GM19397 (cell line): ENCODE measurements around the gene BHLHE23.
"Not testable (repeated sequence)": the region's sequence is repeated elsewhere in the genome, so short reads cannot be mapped to it uniquely, and the experiment has no call there.

Experiments
- ATAC-seq: cut with Tn5 transposase; IDR thresholded peaks from one replicate; pipeline ENCODE4 v1.9.1; 2021; ENCODE audit warnings: mild to moderate bottlenecking, moderate library complexity; ENCODE audit not compliant: unreplicated experiment

Gene BHLHE23

DNA sequence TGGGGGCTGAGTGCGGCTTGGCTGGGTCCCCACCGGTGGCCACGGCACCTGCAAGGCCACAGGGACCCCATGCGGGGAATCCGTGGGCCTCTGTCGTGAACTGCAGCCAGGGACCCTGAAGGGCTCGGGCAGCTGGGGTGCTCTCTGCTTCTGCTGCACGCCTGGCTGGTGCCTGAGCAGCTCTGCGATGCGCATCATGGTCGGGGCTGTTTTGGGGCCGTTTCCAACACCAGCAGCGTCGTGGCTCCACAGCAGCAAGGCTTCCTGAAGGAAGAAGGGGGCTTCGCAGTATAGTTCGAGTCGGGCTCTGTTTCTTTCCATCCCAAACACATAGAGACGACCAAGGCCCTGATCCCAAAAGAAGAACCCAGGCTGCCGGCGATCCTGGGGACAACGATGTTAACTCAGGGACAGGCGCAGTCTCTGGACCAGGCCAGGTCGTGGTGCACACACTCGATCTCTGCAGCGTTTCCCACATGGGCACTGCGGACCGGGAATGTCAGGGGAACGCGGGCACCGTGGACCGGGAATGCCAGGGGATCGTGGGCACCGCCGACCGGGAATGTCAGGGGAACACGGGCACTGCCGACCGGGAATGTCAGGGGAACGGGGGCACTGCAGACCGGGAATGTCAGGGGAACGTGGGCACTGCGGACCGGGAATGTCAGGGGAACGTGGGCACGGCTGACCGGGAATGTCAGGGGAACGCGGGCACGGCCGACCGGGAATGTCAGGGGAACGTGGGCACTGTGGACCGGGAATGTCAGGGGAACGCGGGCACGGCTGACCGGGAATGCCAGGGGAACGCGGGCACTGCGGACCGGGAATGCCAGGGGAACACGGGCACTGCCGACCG lies 36.8 kb upstream of the BHLHE23 start:
- no peak for ATAC-seq

- peak; percentile 53 for ATAC-seq
These were observed 35.8 kb upstream of the BHLHE23 start for GRCh38 chr20:63042448-63043071.

DNA sequence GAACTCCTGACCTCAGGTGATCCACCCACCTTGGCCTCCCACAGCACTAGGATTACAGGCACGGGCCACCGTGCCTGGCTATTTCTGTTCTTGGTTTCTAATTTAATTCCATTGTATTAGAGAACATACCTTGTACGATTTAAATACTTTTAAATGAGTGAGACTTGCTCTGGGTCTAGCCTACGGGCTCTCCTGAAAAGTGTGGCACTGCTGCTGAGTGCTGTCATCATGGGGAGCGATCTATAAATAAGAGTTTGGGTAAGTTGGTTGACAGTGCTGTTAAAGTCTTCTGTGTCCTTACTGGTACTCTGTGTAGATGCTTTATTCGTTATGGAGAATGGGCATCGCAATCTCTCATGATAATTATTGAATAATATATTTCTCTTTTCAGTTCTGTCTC lies 35.0 kb upstream of the BHLHE23 start:
- ATAC-seq: no peak

GRCh38 chr20:63037669-63038268 lies 31.0 kb upstream of the BHLHE23 start:
- ATAC-seq: no peak

DNA sequence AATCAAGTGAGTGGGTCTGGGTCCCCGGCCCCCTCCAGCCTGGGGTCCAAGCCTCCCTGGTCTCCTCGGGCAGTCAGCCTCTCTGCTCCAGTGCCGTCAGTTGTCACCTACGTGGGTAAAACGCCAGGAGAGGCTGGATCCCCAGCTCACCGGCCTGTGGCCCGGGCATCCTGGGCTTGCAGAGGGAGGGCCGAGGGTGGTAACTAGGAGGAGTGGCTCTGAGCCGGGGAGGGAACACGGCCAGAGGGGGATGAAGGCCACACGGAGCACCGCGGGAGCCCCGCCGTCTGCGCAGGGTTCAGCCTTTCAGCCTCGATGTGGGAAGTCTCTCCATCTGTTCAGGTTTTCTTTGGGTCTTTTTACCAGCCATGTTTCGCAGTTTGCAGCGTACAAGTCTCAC lies 29.5 kb upstream of the BHLHE23 start:
- no peak for ATAC-seq

DNA sequence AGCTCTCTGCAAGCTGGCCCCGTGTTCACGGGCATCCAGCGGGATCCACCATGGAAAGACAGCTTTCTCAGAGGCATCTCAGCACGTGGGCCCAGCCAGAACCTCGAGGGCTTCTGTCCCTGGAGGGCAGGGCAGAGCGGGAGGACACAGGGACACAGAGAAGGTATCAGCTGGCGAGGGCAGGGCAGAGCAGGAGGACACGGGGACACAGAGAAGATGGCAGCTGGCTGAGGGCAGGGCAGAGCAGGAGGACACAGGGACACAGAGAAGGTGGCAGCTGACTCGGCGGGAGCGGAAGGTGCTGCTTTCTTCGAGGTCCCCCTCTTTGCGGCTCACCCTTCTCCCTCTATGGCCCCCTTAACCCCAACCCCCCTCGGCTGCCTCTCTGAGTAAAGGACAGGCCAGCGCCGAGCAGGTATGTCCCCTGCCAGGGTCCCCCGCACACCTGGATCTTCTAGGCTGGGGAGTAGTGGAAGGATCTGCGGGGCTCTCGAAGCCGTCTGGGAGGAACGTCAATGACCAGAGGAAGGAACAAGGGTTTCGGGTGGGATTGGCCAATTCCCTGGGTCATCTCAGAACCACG lies 28.9 kb upstream of the BHLHE23 start:
- no peak for ATAC-seq

GRCh38 chr20:63034710-63035602 lies 28.2 kb upstream of the BHLHE23 start:
- ATAC-seq: not testable (repeated sequence)

DNA sequence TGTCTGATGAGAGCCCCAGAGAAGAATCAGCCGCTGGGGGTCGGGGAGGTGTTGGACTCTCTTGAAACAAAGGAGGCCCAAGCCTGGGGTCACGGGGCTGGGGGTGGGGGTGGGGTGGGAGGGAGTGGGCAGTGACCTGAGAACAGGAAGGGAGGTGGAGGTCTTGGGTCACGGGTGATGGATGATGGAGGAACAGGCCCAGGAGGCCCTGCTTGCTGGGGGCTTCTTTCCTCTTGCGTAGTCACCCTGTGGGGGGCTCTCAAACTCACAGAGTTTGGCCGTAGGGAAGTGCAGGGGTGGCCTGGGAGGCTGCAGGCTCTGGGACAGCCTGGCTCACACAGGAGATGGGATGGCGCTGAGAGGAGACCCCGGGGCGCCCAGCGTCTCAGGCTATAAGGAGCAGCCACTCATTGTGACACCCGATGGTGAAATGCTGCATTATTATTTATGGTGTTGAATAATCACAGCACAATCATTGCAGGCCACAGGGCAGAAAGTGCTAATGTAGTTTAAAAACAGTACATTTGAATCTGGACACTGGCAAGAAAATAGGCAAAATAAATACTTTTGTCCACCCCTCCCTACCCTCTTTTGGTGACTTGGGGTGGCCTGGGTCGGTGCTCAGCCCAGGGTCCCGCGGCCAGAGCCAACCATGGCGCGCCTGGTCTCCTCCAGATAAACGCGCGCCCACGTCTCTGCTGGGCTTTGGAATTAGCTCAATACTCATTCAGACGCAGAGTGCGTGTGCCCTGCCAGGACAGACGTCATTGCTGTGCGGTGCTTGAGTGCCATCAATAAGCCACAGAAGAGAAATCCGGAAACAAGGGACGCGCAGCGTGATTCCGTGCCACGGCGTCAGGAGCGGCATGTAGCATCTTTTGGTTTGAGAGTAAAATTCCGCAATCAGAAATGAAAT lies 27.3 kb upstream of the BHLHE23 start:
- no peak for ATAC-seq

GRCh38 chr20:63032861-63033793 lies 26.4 kb upstream of the BHLHE23 start:
- ATAC-seq: peak; percentile 77

- no peak for ATAC-seq
These were observed 25.4 kb upstream of the BHLHE23 start for GRCh38 chr20:63032026-63032800.

- ATAC-seq: no peak
These were observed 24.7 kb upstream of the BHLHE23 start for GRCh38 chr20:63031251-63032014.

GRCh38 chr20:63029358-63030121 lies 22.8 kb upstream of the BHLHE23 start:
- no peak for ATAC-seq

DNA sequence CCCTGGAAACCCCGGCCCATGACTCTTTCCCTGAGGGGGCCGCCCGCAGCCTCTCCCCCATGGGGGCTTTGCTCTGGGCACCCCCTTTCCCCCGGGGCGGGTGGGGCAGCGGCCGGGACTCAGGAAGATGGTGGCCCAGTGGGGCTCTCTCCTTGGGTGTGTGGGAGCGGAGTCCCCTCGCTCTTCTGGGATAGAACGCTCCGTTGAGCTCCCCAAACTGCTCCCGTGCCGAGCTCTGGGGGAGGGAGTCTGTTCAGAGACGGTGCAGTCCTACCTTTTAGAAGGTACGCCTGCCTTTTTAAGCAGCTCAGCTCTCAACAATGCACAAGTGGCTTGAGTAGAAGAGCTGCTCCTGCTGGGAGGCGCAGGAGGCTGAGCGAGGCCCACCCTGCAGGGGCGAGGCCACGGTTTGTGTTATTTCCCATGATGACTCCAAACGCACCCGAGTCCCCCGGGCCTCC lies 21.7 kb upstream of the BHLHE23 start:
- no peak for ATAC-seq

DNA sequence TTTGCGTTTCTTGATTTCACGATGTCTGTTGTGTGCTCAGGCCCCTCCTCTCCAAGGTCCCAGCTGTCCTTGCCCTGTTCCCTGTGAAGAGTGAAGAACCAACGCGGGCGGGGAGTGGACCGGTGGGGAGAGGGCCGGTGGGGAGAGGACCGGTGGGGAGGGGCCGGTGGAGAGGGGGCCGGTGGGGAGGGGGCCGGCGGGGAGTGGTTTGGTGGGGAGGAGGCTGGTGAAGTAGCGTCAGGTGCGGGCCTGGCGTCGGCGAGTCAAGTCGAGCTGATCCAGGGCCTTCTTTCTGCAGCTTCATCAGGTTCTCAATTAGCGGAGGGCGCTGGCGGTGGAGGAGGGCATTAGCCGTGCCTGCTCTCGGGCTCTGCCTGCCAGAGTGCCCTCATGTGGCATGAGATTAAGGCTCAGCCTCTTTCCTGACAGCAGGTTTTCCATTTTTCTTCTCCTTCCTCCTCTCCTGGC lies 21.2 kb upstream of the BHLHE23 start:
- no peak for ATAC-seq

DNA sequence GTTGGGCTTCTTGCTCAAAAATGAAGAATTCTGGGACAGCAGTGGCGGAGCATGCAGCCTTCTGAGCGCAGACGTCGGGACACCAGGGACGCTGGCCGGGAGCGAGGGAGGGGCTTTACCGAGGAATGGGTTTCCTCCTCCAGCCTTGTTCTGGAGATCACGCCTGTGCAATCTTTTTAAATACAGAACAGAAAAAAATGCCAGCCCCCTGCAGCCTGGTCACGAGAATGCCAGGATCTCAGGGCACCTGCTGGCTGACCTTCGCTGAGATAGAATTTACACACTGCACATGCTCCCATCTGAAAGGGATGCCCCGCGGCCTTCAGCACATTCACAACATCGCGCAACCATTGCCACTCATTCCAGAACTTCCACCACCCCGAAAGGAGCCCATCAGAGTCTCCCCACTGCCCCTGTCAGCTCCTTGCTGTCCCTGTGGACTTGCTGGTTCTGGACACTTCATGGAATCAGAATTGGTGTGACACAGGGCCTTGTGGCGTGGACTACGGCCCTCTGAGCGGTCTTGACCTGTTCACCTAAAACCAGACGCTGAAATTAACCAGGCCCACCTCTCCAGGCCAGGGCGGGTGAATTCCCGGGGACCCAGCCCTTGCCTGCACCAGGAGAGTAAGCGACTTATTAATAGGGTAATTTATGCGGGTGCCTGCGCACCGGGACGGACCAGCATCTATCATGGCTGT lies 20.6 kb upstream of the BHLHE23 start:
- ATAC-seq: no peak
